Measurements from ENCODE around the gene MIER3. TPM values are rescaled to one million over a fixed set of nuclear protein-coding genes. Genes with fewer than 3 reads are reported as not detected.

The MIER3 gene
- total RNA-seq, 1 experiment from 2014 or later, result 44.8 TPM

DNA sequence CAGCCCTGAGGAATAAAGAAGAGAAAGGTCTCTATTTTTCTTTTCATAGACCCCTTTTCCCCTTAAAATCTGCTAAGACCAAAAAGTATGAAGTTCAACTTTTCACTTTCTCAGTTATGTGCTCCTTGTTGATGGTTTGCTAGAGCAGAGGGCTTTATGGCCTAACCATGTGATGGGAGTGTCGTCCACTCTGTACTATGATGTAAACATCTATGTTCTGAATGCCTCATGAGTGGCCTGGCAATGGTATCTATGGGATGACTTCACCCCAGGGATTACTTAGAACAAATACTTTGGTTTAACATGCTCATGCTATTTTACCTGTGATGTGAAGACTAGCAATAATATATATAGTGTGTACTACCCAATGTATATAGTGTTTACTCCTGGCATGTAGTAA lies 43.7 kb upstream of the MIER3 start:
- Histone ChIP-seq H2BK120ac (ENCODE audit: low read depth, low read length, poor library complexity, severe bottlenecking) (no peak overlapping the region), H2BK15ac (ENCODE audit: low read depth, low read length) (no peak overlapping the region), H3K9ac (ENCODE audit: extremely low read depth, insufficient read length, low read length) (no peak overlapping the region), H3K18ac (ENCODE audit: insufficient read length, low read depth, low read length) (no peak overlapping the region), H3K4me2 (ENCODE audit: insufficient read depth, insufficient read length, low read length) (no peak overlapping the region), H3K23ac (ENCODE audit: insufficient read length, low read depth, low read length) (no peak overlapping the region), H3K27me3 (ENCODE audit: insufficient read depth, low read length) (no peaks in the 10 kb centered on the region), H2BK12ac (ENCODE audit: insufficient read length, low read depth, low read length) (no peak overlapping the region), H3K79me1 (ENCODE audit: insufficient read depth, low read depth, low read length, poor library complexity, severe bottlenecking) (no peaks in the 10 kb centered on the region), H2AFZ (ENCODE audit: low read length) (no peak overlapping the region), H2BK20ac (ENCODE audit: low read depth, low read length, poor library complexity, severe bottlenecking) (no peak overlapping the region), H2AK5ac (ENCODE audit: insufficient read length, low read length) (no peak overlapping the region), H3K14ac (ENCODE audit: insufficient read depth, low read length) (no peak overlapping the region), H3K4ac (ENCODE audit: low read depth, low read length) (no peak overlapping the region), H4K8ac (replicated peaks; ENCODE audit: insufficient read length, low read depth, low read length) (no peak overlapping the region), H4K20me1 (ENCODE audit: control insufficient read depth, insufficient read depth, insufficient read length) (no peaks in the 10 kb centered on the region), H3T11ph (ENCODE audit: low read length) (no peak overlapping the region), H2BK5ac (ENCODE audit: insufficient read length, low read length) (no peak overlapping the region), H3K23me2 (ENCODE audit: insufficient read length, low read depth, low read length, poor library complexity, severe bottlenecking) (no peaks in the 10 kb centered on the region), H3K56ac (ENCODE audit: insufficient read length, low read depth, low read length) (no peak overlapping the region), H3K4me1 (ENCODE audit: insufficient read depth, low read length) (no peaks in the 10 kb centered on the region), H3K79me2 (ENCODE audit: insufficient read depth, low read length) (no peaks in the 10 kb centered on the region), H4K5ac (ENCODE audit: insufficient read length, low read depth, low read length) (no peak overlapping the region), H3K27ac (ENCODE audit: insufficient read length, low read depth, low read length) (no peak overlapping the region), H3K9me3 (ENCODE audit: control insufficient read depth, low read depth, low read length) (no peaks in the 10 kb centered on the region), H4K91ac (ENCODE audit: insufficient read length, low read depth, low read length) (no peak overlapping the region)
- H3K4me1 Mint-ChIP-seq, result no peaks in the 10 kb centered on the region
- H3K27me3 Mint-ChIP-seq (ENCODE audit: low read depth), result no peaks in the 10 kb centered on the region
- WGBS (ENCODE audit: extremely low coverage, insufficient read length, low lambda C conversion rate), result no CpG with 5 or more reads among the region's 1 CpG
- no peaks in the 10 kb centered on the region for H3K36me3 Mint-ChIP-seq (ENCODE audit: insufficient read depth in 1 of 3, low read depth in 3 of 3)
- no peak overlapping the region for H3K4me3 Mint-ChIP-seq
- H3K27ac Mint-ChIP-seq, result no peak overlapping the region
- no peak for DNase-seq
- TF ChIP-seq, protein P1, sequence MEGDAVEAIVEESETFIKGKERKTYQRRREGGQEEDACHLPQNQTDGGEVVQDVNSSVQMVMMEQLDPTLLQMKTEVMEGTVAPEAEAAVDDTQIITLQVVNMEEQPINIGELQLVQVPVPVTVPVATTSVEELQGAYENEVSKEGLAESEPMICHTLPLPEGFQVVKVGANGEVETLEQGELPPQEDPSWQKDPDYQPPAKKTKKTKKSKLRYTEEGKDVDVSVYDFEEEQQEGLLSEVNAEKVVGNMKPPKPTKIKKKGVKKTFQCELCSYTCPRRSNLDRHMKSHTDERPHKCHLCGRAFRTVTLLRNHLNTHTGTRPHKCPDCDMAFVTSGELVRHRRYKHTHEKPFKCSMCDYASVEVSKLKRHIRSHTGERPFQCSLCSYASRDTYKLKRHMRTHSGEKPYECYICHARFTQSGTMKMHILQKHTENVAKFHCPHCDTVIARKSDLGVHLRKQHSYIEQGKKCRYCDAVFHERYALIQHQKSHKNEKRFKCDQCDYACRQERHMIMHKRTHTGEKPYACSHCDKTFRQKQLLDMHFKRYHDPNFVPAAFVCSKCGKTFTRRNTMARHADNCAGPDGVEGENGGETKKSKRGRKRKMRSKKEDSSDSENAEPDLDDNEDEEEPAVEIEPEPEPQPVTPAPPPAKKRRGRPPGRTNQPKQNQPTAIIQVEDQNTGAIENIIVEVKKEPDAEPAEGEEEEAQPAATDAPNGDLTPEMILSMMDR (conservative IDR thresholded peaks at IDR 0.05), result no peak
- H3K9me3 Mint-ChIP-seq, result no peaks in the 10 kb centered on the region; a peak in 1 of 5 replicates

All from H9 (cell line).